Hepatocyte (in vitro differentiated cells): ENCODE measurements around the gene PPP2R5B.

Experiments
- CTCF ChIP-seq: fragments of 200-600 bp; sonication (generic); IDR thresholded peaks from 2 replicates; pipeline ENCODE4 v1.5.1; 2016; ENCODE audit warnings: antibody characterized with exemption, mild to moderate bottlenecking; ENCODE audit not compliant: poor library complexity
- EZH2 ChIP-seq: fragments of 200-600 bp; sonication (generic); IDR thresholded peaks from 2 replicates; pipeline ENCODE4 v1.6.1; 2016; ENCODE audit warnings: antibody characterized with exemption, mild to moderate bottlenecking, borderline replicate concordance

GRCh38 chr11:64881476-64881875 is 43.0 kb upstream of the PPP2R5B start:
- no peak for TF ChIP-seq CTCF
- TF ChIP-seq EZH2 = no peak
